GM21360 (cell line): ENCODE measurements around the gene ANKH.

ENCODE experiments used
- ATAC-seq: cut with Tn5 transposase; IDR thresholded peaks from one replicate; pipeline ENCODE4 v1.9.1; 2021; ENCODE audit warnings: mild to moderate bottlenecking, moderate library complexity; ENCODE audit not compliant: unreplicated experiment

The ANKH gene

GRCh38 chr5:14669975-14670374 lies 201.6 kb downstream of the ANKH start:
- ATAC-seq: no peak

DNA sequence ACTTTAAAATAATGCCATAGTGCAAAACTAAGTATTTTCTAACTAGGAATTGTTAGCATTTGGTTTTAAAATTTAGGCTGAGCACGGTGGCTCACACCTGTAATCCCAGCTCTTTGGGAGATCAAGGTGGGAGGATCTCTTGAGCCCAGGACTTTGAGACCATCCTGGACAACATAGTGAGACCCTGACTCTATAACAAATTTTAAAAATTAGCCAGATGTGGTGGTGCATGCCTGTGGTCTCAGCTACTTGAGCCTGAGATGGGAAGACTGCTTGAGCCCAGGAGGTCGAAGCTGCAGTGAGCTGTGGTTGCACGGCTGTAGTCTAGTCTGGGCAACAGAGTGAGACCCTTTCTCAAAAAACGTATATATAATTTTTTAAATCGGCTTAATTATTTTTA lies 202.2 kb downstream of the ANKH start:
- no peak for ATAC-seq

GRCh38 chr5:14668181-14668591 lies 203.4 kb downstream of the ANKH start:
- ATAC-seq: no peak

GRCh38 chr5:14667770-14668169 lies 203.8 kb downstream of the ANKH start:
- ATAC-seq: no peak

GRCh38 chr5:14667290-14667689 lies 204.3 kb downstream of the ANKH start:
- no peak for ATAC-seq

DNA sequence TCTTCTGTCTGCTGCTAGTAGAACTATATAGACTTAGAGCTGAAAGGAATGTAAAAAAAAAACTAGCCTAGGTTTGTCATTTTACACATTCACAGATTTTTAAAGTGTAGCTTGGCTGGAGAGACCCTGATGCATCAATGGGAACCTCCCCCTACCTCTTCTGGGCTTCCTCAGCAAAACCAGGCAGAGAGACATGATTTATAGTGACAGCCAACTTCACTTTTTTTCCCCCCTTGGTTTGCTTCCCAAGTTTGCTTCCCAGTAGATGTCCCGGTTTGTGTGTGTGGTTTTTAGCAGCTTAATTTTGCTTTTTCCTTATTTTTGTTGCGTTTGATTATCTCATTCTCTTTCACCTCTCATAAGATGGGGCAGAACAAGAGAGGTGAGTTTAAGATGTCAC lies 205.2 kb downstream of the ANKH start:
- ATAC-seq: no peak

GRCh38 chr5:14665949-14666348 lies 205.6 kb downstream of the ANKH start:
- ATAC-seq: peak; percentile 41

GRCh38 chr5:14665101-14665822 lies 206.3 kb downstream of the ANKH start:
- no peak for ATAC-seq

GRCh38 chr5:14664270-14665100 lies 207.1 kb downstream of the ANKH start, which contains the start of gene OTULIN:
Gene OTULIN (plus strand): TSS chr5:14664718. CDS start chr5:14664826, 108 bp downstream.
- ATAC-seq: peak; percentile 69

DNA sequence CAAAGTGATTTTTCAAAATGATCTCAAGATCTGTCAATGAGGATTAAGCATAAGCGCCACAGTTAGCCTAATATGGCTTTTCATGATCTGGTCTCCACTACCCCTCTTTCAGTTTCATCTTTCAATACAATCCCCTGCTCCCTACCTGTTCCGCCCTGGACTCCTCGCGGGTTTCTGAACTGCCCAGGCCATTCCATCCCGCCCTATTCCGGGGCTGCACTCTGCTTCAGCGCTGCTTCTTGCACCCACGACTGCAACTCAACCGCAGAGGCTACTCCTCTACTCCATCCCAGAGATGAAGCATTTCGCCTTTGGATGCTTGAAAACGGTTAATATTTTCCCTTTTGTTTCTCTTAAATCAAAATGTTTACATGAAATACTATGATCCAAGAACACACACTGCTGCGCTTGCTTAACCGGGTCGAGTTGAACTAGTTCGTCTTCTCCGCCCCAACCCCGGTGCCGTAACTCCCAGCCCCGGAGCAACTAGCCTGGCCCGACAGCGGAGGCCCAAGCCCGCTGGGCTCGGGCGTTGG lies 207.8 kb downstream of the ANKH start:
- ATAC-seq: peak; percentile 15

DNA sequence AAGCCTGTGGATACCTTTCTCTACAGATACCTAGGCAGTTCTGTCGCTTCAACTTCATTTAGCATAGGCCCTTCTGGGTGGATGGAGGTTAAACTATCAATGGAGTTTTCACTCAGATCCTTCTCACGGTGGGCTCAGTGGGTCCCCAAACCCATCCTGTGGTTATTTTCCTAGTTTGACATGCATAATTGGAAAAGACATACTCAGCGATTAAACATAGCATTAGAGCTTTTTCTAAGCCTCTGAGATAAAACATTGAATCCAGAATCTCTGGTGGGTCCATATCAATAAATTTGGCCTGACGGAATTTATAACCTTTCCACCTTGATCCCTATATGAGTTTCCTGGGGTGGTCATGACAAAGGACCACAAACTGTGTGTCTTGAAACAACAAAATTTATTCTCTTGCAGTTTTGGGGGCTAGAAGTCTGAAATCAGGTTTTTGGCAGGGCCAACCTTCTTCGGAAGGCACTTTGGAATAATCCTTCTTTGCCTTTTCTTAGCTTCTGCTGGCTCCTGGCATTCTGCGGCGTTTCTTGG lies 208.8 kb downstream of the ANKH start:
- no peak for ATAC-seq

- no peak for ATAC-seq
Observed at GRCh38 chr5:14660833-14661232, 210.7 kb downstream of the ANKH start.

DNA sequence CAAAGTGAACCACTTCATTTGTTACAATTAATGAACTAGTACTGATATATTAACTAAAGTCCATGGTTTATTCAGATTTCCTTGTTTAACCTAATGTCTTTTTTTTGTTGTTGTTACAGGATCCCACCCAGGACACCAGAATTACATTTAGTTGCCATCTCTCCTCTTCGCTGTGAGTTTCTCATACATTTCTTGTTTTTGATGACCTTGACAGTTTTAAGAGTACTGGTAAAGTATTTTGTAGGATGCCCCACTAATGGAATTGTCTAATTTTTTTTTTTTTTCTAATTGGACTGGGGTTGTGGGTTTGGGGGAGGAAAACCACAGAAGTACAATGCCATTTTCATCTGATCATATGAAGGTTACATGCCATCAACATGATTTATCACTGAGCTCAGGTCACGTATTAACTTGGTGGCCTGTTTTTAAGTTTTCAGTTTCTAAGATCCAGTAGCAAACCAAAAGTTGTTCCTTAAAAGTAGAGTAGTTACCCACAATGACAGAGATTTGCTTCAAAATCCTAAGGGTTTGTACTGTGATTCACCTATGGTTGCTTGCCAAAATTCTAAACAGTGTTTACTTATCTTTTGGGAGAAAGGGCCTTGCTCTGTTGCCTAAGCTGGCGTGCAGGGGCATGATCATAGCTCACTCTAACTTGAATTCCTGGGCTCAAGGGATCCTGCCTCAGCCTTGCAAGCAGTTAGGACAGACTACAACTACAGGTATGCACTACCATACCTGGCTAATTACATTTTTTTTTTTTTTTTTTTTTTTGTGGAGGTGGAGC lies 211.6 kb downstream of the ANKH start:
- no peak for ATAC-seq

- ATAC-seq: no peak
Observed at GRCh38 chr5:14656898-14657297, 214.7 kb downstream of the ANKH start.

DNA sequence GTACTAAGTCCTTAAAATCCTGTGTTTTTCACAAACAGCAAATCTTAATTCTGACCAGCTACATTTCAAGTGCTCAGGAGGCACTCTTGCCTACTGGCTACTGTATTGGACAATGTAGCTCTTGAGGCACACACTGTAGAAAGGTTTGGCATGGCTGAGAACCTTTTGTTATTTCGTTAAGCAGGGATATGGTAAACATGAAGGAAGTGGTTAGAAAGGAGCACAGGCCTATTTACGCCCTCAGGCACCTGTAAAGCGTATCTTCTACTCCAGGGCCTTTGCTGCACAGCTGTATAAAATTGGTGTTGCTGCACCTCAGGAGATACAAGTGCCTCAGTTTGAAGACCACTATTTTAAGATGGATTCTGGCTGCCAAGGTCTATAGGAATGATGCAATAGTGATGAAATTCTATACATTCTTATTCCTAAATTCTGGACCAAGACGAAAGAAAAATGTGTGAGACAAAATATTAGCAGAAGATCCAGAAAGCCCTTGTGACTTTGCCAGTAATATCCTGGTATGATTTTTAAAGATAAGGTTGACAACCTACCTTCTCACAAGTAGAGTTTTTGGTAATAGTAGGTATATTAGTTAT lies 216.3 kb downstream of the ANKH start:
- ATAC-seq: no peak
